Gastroesophageal sphincter (tissue), 4 donors: ENCODE data around the gene RSRC1. TPM values are rescaled to one million over a fixed set of nuclear protein-coding genes. Genes with fewer than 3 reads are reported as not detected.
"Not testable (repeated sequence)": the region's sequence is repeated elsewhere in the genome, so short reads cannot be mapped to it uniquely, and the experiment has no call there.

ENCODE experiments used
- ATAC-seq: fragments of 150-250 bp; one replicate; pipeline ENCODE4 v1.9.1; 2016; ENCODE audit warnings: mild to moderate bottlenecking, moderate library complexity
- H3K27ac ChIP-seq, 4 donors: fragments of 200-600 bp; sonication (generic) in 3 of 4; 1 replicate in 3 of 4; 2 replicates in 1 of 4; pipeline ENCODE4 v1.5.1; 2016 to 2019
- H3K27me3 ChIP-seq: fragments of 200-600 bp; sonication (generic); one replicate; pipeline ENCODE4 v1.5.1; 2019
- H3K36me3 ChIP-seq, 2 donors: fragments of 200-600 bp; sonication (generic); one replicate each; pipeline ENCODE4 v1.5.1; 2019; ENCODE audit warnings: control low read depth in 1 of 2
- H3K4me1 ChIP-seq, 3 donors: fragments of 200-600 bp; sonication (generic); 1 replicate in 2 of 3; 2 replicates in 1 of 3; pipeline ENCODE4 v1.5.1; 2016 to 2019; ENCODE audit warnings: control low read depth in 2 of 3
- H3K4me3 ChIP-seq, 2 donors: fragments of 200-600 bp; sonication (generic); one replicate each; pipeline ENCODE4 v1.5.1; 2019; ENCODE audit warnings: mild to moderate bottlenecking in 1 of 2, moderate library complexity in 1 of 2
- H3K9me3 ChIP-seq, 3 donors: fragments of 200-600 bp; sonication (generic); one replicate each; pipeline ENCODE4 v1.5.1; 2017 to 2019; ENCODE audit warnings: control low read depth in 2 of 3
- EP300 ChIP-seq: sonication (generic); formaldehyde crosslinking; IDR thresholded peaks from one replicate; pipeline ENCODE4 v1.6.1; 2017; ENCODE audit warnings: antibody characterized with exemption, mild to moderate bottlenecking
- POLR2A ChIP-seq, 2 donors: fragments of 450-650 bp; IDR thresholded peaks; one replicate each; pipeline ENCODE4 v1.6.1; 2017; ENCODE audit warnings: antibody characterized with exemption in 2 of 2, mild to moderate bottlenecking in 2 of 2, moderate library complexity in 1 of 2
- POLR2AphosphoS5 ChIP-seq: sonication (generic); formaldehyde crosslinking; IDR thresholded peaks from one replicate; pipeline ENCODE4 v1.6.1; 2017; ENCODE audit warnings: antibody characterized with exemption
- WGBS, 2 donors: methylation state at CpG; one replicate each; pipeline ENCODE4 v1.1.5; 2018; ENCODE audit warnings: low coverage in 1 of 2; 5-methylcytosine and 5-hydroxymethylcytosine counted together
- total RNA-seq, 4 donors: library from RNA; depleted of rRNA; stranded (reverse); fragments of >200 nt; gene quantifications; one replicate each; pipeline ENCODE4 v1.1.0, GENCODE V29; 2016
- TF ChIP-seq, protein P1 (sequence below), 4 experiments: fragments of 200-600 bp in 2 of 4; fragments of 450-650 bp in 2 of 4; sonication (generic) in 1 of 4; IDR thresholded peaks; one replicate each; pipeline ENCODE4 v1.5.1; 2017 to 2019; ENCODE audit warnings: antibody characterized with exemption in 4 of 4, mild to moderate bottlenecking in 2 of 4, moderate library complexity in 2 of 4

Gene RSRC1
- total RNA-seq, 4 donors from 2014 or later = 40.6 to 66.0 (median 43.9) TPM

DNA sequence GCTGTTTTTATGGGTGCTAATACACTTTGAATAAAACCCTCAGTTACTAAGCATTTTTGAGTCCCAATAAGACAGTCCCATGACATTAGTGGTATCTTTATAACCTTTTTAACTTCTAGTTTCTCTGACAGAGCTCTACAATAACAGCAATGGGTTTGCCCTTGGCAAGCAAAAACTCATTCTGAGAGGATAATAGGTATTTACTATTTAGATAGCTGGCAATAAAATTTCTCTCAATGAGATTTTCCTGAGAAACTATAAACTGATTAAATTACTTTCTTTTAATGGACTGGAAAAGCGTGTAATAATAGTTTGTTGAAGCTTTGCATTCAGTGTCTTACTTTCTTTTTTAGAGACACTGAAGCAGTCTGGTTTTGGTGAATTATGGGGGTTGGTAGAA lies 293.1 kb downstream of the RSRC1 start:
- WGBS, 2 donors = 82 to 92% methylated on average over 1 of the region's 1 CpG
- no peaks in the 10 kb centered on the region for H3K4me1 ChIP-seq
- no peaks in the 10 kb centered on the region for H3K9me3 ChIP-seq
- TF ChIP-seq, protein P1, sequence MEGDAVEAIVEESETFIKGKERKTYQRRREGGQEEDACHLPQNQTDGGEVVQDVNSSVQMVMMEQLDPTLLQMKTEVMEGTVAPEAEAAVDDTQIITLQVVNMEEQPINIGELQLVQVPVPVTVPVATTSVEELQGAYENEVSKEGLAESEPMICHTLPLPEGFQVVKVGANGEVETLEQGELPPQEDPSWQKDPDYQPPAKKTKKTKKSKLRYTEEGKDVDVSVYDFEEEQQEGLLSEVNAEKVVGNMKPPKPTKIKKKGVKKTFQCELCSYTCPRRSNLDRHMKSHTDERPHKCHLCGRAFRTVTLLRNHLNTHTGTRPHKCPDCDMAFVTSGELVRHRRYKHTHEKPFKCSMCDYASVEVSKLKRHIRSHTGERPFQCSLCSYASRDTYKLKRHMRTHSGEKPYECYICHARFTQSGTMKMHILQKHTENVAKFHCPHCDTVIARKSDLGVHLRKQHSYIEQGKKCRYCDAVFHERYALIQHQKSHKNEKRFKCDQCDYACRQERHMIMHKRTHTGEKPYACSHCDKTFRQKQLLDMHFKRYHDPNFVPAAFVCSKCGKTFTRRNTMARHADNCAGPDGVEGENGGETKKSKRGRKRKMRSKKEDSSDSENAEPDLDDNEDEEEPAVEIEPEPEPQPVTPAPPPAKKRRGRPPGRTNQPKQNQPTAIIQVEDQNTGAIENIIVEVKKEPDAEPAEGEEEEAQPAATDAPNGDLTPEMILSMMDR (IDR thresholded peaks at IDR 0.05) = no peak
- TF ChIP-seq POLR2AphosphoS5 = no peak
- no peak for TF ChIP-seq EP300
- no peak for TF ChIP-seq POLR2A (IDR thresholded peaks at IDR 0.05)
- ATAC-seq = no peak
- no peak overlapping the region for H3K27ac ChIP-seq
- no peaks in the 10 kb centered on the region for H3K36me3 ChIP-seq
- no peak overlapping the region for H3K4me3 ChIP-seq
- no peaks in the 10 kb centered on the region for H3K27me3 ChIP-seq

DNA sequence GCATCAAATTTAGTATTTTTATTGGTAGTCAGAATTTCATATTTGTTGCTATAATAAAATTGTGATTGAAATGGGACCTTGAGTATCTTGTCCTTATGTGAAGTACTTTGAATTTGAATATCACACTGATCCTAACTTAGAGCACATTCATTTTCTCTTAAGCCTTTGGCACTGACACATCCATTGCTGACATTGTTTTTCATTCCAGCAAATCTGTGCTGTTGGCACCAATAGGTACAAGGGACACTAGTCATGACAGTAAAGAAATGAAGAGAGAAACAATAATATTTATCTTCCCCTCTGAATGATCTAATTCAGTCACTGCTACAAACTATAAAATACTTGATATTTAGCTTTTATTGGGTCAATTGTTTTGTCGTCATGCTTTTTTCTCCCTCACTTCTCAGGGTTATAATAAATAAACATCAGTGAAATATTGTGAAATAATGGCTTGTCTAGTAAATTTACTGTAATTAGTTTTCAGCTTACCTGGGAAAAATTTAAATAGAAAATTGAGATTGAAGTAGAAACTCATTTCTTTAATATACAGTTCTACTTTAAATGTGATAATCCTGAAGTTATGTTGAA lies 294.3 kb downstream of the RSRC1 start:
- Histone ChIP-seq H3K27ac (no peak overlapping the region), H3K9me3 (no peaks in the 10 kb centered on the region), H3K27me3 (no peaks in the 10 kb centered on the region), H3K4me3 (no peak overlapping the region), H3K36me3 (no peaks in the 10 kb centered on the region), H3K4me1 (no peaks in the 10 kb centered on the region)
- whole genome bisulfite sequencing, 2 donors = 75 to 92% methylated on average over 1 of the region's 1 CpG
- TF ChIP-seq POLR2AphosphoS5 (no peak), EP300 (no peak), POLR2A (IDR thresholded peaks at IDR 0.05) (no peak)
- TF ChIP-seq, protein P1 (IDR thresholded peaks at IDR 0.05) = no peak
- no peak for ATAC-seq

DNA sequence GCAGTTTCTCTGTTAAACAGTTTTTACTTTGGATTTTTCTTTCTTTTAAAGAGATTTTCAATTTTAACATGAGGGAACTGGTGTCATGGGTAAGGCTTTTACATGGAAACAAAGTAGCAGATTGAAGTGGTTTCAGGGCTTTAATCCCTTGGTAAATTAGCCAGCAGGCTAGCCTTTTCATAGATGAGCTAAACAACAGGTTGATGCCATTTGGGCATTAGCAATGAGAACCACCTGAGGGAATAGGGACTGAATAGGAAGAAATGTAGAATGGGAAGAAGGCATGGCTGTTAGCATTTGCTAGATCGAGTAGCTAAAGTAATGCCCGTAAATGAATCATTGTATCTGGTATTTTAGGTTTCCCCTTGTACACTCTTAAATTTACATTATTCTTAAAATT lies 295.6 kb downstream of the RSRC1 start:
- TF ChIP-seq POLR2A (IDR thresholded peaks at IDR 0.05) (no peak), EP300 (no peak), POLR2AphosphoS5 (no peak)
- TF ChIP-seq, protein P1 (IDR thresholded peaks at IDR 0.05) = no peak
- 87 to 91% methylated on average over 2 of the region's 2 CpGs for WGBS, 2 donors
- H3K27me3 ChIP-seq = no peaks in the 10 kb centered on the region
- ATAC-seq = no peak
- no peaks in the 10 kb centered on the region for H3K4me1 ChIP-seq
- H3K36me3 ChIP-seq = no peaks in the 10 kb centered on the region
- H3K4me3 ChIP-seq = no peak overlapping the region
- no peaks in the 10 kb centered on the region for H3K9me3 ChIP-seq
- no peak overlapping the region for H3K27ac ChIP-seq

DNA sequence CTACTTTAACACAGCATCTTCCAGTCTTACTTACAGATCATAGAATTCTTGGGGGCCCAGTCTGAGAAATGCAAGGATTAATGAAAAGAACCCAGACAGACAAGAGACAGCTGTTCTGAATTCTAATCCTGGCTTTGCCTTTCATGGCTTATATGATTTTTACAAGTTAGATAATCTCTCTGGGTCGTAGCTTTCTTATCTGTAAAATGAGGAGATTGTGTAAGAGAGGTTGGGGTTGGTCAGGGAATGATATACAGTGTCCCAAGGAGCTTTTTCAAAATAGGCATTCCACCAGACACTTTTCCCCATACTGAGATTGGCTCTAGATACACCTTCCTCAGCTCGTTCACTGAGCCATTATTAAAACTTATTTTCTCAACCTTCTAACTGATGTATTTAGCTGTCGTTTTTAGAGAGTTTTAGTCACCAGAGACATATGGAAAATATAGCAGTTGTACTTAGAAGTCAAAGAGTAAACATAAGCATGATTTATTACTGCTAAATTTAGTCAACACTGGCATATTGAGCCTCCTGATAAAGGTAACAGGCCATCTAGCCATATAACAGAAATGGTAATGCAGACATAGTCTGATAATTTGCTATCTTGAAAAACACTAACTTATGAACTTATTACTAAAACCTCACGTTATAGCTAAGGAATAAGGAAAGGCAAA lies 298.1 kb downstream of the RSRC1 start:
- peaks cover 0 to 6% (median 0%) of the 10 kb centered on the region in 3 donors for H3K9me3 ChIP-seq
- H3K27me3 ChIP-seq = no peaks in the 10 kb centered on the region
- TF ChIP-seq POLR2A (IDR thresholded peaks at IDR 0.05) (no peak), EP300 (no peak), POLR2AphosphoS5 (no peak)
- TF ChIP-seq, protein P1 (IDR thresholded peaks at IDR 0.05) = no peak
- no peak overlapping the region for H3K27ac ChIP-seq
- no peak overlapping the region for H3K4me3 ChIP-seq
- H3K36me3 ChIP-seq = no peaks in the 10 kb centered on the region
- no peaks in the 10 kb centered on the region for H3K4me1 ChIP-seq
- no peak for ATAC-seq
- 59 to 90% methylated on average over 4 of the region's 4 CpGs for WGBS, 2 donors

DNA sequence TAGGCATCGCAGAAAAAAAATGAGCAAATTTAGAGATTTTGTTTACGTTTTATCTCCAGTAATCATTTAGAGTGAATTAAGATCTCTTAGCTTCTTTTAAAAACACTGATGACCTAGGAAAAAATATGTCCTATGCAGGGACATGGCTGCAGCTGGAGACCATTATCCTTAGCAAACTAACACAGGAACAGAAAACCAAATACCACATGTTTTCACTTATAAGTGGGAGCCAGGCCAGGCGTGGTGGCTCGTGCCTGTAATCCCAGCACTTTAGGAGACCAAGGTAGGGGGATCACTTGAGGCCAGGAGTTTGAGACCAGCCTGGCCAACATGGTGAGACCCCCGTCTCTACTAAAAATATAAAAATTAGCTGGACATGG lies 298.6 kb downstream of the RSRC1 start:
- 72 to 73% methylated on average over 5 of the region's 5 CpGs for WGBS, 2 donors
- not testable (repeated sequence) for ATAC-seq

More for the DNA sequence above, 298.6 kb downstream of the RSRC1 start:
- not testable (repeated sequence) for H3K4me1 ChIP-seq, H3K27me3 ChIP-seq, H3K36me3 ChIP-seq, H3K9me3 ChIP-seq, H3K27ac ChIP-seq, H3K4me3 ChIP-seq
